Effector CD8-positive, alpha-beta T cell (primary cell): ENCODE results near the gene GJB1.
"Not testable (repeated sequence)": the region's sequence is repeated elsewhere in the genome, so short reads cannot be mapped to it uniquely, and the experiment has no call there.

Experiments used
- DNase-seq: peaks from one replicate; lab custom pipeline; 2025; lab: John Stamatoyannopoulos, UW
- total RNA-seq, 4 experiments: gene quantifications; one replicate each; lab custom pipeline; 2026; lab: John Stamatoyannopoulos, UW

Gene GJB1
- total RNA-seq: 0 reads per million in 4 experiments

- DNase-seq: no peak
These were observed at the start of gene GJB1 for GRCh38 chrX:71222929-71223328. TSS of gene GJB1 (plus strand) at chrX:71223224. CDS start at chrX:71223708, 484 bp downstream.

GRCh38 chrX:71173440-71173839 is 49.6 kb upstream of the GJB1 start:
- DNase-seq: no peak

DNA sequence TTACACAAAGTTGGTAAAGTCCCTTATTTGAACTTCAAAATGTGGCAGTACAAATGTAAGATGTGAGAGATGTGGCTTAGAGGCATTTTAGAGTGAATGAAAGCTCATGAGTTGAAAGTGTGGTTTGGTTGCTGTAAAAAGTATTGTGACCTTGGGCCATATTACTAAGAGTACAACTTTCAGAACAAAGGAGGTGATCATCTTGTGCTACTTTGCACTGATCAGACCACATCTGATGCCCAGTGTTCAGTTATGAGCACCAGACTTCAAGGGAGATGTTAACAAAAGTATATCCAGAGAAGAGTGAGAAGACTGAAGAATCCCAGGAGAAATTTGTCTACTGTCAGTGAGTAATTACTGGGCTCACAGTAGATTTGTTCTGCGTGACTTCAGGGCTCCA is 48.2 kb upstream of the GJB1 start:
- DNase-seq: no peak

DNA sequence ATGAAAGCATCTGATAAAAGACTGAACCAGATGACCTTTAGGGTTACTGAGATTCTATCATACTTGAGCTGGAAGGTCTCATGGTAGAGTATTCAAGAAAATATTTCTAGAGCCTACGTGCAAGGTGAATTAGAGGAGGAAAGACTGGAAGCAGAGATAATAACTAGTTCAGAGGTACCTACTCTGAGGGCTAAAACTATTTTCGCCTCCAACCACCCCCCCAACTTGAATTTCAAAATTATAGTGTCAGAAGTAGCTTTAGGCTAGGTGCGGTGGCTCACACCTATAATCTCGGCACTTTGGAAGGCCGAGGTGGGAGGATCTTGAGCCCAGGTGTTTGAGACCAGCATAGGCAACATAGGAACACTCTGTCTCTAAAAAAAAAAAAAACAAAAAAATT is 47.5 kb upstream of the GJB1 start:
- no peak for DNase-seq

- DNase-seq: no peak
These were observed 45.7 kb upstream of the GJB1 start for GRCh38 chrX:71177327-71177726.

GRCh38 chrX:71178908-71179307 is 44.1 kb upstream of the GJB1 start:
- peak; percentile 1 for DNase-seq

GRCh38 chrX:71180579-71181265 is 42.3 kb upstream of the GJB1 start:
- DNase-seq: not testable (repeated sequence)

DNA sequence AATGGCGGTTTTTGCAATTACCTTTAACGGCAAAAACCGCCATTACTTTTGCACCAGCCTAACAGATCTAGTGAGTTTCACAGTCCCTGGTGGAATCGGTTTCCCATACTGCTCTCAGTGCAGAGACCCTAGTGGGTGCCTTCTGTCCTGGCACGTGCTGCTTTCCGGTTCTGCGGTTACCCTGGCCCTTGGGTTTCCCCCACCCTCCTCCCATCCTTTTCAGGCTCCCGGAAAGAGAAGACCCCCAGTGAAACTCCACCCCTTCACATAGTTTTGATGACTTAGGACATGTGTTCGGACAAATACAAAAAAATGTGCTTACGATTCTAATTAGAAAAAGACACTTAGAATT is 41.5 kb upstream of the GJB1 start:
- DNase-seq: peak; percentile 36

DNA sequence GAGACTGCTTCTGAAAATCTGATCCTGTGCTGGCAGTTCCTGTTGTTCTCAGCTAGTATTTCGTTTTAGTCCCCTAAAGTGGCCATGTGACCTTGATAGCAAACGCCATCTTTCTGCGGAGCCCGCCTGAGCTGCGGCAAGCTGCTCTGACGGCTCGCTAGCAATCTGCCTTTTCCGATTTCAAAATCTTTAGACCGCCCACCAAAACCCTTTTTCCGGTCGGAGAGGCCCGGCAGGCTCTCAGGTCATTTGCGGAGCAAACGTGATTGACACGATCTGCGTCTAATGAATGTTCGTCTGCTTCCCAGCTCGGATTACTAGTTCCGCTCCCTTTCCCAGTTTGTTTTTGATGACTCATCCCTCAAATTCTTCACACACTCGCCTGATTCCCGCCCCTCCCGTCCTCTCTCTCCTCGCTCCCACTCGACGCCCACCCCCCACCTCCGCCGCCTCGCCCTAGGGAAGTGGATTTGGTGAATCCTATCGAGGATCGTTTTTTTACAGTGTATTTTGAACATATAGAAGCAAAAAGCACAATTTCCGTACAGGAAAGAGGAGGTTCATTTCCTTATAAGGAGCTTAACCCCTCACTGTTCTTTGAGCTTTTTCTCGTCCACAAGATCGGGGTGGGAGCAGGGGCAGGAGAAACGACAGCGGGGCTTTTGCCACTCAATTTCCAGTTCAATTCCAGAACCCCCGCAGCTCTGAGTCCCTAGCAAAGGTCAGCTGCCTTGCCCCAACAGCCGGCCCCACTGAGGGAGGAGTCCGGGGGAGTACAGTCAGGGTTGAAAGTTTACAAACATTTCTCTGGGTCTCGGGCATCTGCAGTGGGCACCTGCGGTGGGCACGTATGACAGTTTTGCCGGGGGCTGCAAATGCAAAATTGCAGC is 40.9 kb upstream of the GJB1 start:
- peak; percentile 68 for DNase-seq

GRCh38 chrX:71182871-71183270 is 40.2 kb upstream of the GJB1 start:
- DNase-seq: no peak

- no peak for DNase-seq
These were observed 39.7 kb upstream of the GJB1 start for GRCh38 chrX:71183341-71183740.

GRCh38 chrX:71184092-71184491 is 38.9 kb upstream of the GJB1 start:
- no peak for DNase-seq

GRCh38 chrX:71184803-71185495 is 38.1 kb upstream of the GJB1 start:
- DNase-seq: no peak

GRCh38 chrX:71191248-71191647 is 31.8 kb upstream of the GJB1 start:
- DNase-seq: no peak

DNA sequence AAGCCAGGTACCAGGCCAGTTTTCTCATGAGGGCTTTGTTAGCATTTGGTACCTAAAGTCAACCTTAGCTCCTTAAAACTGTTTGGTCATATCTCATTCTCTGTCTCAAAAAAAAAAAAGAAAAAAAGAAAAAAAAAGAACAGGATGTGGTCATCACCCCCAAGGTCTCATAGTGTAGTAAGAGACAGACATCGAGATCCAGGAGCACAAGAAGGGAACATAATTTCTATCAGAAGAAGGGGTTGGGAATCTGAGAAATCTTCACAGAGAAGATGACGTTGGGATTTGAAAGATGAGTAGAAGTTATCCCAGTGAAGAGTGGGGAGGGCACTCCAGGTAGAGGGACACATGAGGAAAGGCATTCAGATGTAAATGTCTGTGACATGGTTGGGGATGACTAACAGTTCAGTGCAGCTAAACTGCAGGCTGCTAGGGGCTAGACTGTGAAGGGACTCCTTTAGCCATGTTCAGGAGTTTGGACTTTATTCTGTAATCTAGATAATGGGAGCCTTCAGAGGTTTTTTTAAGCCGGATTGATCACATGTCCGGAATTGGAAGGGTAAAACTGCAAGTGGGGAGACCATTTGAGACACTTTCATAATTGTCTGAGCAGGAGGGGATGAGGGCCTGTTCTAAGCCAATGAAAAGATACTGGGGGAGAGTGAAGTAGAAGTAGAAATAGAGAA is 26.9 kb upstream of the GJB1 start:
- DNase-seq: no peak

GRCh38 chrX:71198066-71198465 is 25.0 kb upstream of the GJB1 start:
- no peak for DNase-seq

GRCh38 chrX:71199252-71200008 is 23.6 kb upstream of the GJB1 start:
- DNase-seq: no peak

GRCh38 chrX:71210816-71211215 is 12.2 kb upstream of the GJB1 start:
- no peak for DNase-seq

- no peak for DNase-seq
These were observed 10.5 kb upstream of the GJB1 start for GRCh38 chrX:71212536-71212935.

GRCh38 chrX:71214152-71214551 is 8.9 kb upstream of the GJB1 start:
- DNase-seq: no peak

GRCh38 chrX:71214604-71215337 is 8.3 kb upstream of the GJB1 start:
- DNase-seq: no peak
